SH-SY5Y (cell line): ENCODE measurements around the gene TRMT61A.

Experiments used
- GATA2 ChIP-seq: IDR thresholded peaks from 2 replicates; pipeline ENCODE4 v1.6.1; 2011; ENCODE audit warnings: mild to moderate bottlenecking, low read depth, low read length
- GATA3 ChIP-seq: IDR thresholded peaks from 2 replicates; pipeline ENCODE4 v1.6.1; 2011; ENCODE audit warnings: low read depth, mild to moderate bottlenecking, low read length, moderate library complexity

GRCh38 chr14:103556946-103557758 lies 28.2 kb downstream of the TRMT61A start:
- TF ChIP-seq GATA2 (no peak), GATA3 (no peak)
